HCT116 (cell line): ENCODE data around the gene MFRP. TPM values are rescaled to one million over a fixed set of nuclear protein-coding genes. Genes with fewer than 3 reads are reported as not detected.

Experiments
- ATAC-seq: fragments of 200-7000 bp; cut with Tn5 transposase; 2 replicates; pipeline ENCODE4 v1.9.1; 2020; ENCODE audit warnings: mild to moderate bottlenecking, moderate library complexity
- BruUV-seq: library from RNA; stranded (reverse); fragments of 400-500 nt; replicated peaks from 2 replicates; lab custom pipeline; 2021; lab: Mats Ljungman, UMichigan
- CTCF ChIA-PET: fragments of 300-600 bp; sonication (Branson Sonifier 250); formaldehyde crosslinking; loops from one replicate; lab custom pipeline; 2021; ENCODE audit warnings: antibody characterized with exemption; lab: Charles Lee
- POLR2A ChIA-PET: fragments of 300-600, 350-600 bp; sonication (Branson Sonifier 250); formaldehyde crosslinking; loops from one replicate; lab custom pipeline; 2021; ENCODE audit warnings: antibody characterized with exemption; lab: Charles Lee
- RAD21 ChIA-PET, 2 experiments: fragments of 300-600 bp; sonication (Branson Sonifier 250); formaldehyde crosslinking; loops; one replicate each; lab custom pipeline; 2023; ENCODE audit warnings: low total read pairs in 2 of 2; ENCODE audit not compliant: uncharacterized antibody in 2 of 2, unreplicated experiment in 2 of 2, low non-redundant PET in 1 of 2; lab: Charles Lee
- DNase-seq: peaks from one replicate; pipeline ENCODE4 v3.0.0-alpha.2; 2010; ENCODE audit warnings: low read depth, low spot score
- H2AFZ ChIP-seq: fragments of 200-600 bp; shearing (Covaris generic), sonication (generic); 2 replicates; pipeline ENCODE4 v1.6.1; 2017; ENCODE audit warnings: low read depth, mixed run types, mixed read lengths, antibody characterized with exemption, low read length; ENCODE audit not compliant: poor library complexity, severe bottlenecking
- H3K27ac ChIP-seq: 2 replicates; pipeline ENCODE4 v1.5.1; 2012; ENCODE audit warnings: low read depth, low read length
- H3K27me3 ChIP-seq: fragments of 200-600 bp; sonication (generic); 2 replicates; pipeline ENCODE4 v1.6.1; 2016; ENCODE audit warnings: mixed run types, low read length, mixed read lengths; ENCODE audit not compliant: insufficient read depth
- H3K36me3 ChIP-seq, 2 experiments: fragments of 200-500 bp in 1 of 2; fragments of 200-600 bp in 1 of 2; sonication (Bioruptor generic) in 1 of 2; sonication (generic) in 1 of 2; 2 replicates each; pipeline versions ENCODE4 v1.5.1 to v1.6.1; 2014 to 2016; ENCODE audit warnings: low read length in 2 of 2, inconsistent platforms in 1 of 2, mixed read lengths in 1 of 2, mixed run types in 1 of 2; ENCODE audit not compliant: insufficient read depth in 2 of 2, control insufficient read depth in 1 of 2
- H3K4me1 ChIP-seq, 2 experiments: fragments of 200-600 bp in 1 of 2; sonication (generic) in 1 of 2; 2 replicates each; pipeline versions ENCODE4 v1.5.1 to v1.6.1; 2012 to 2017; ENCODE audit warnings: low read length in 2 of 2, inconsistent platforms in 1 of 2, mild to moderate bottlenecking in 1 of 2, mixed read lengths in 1 of 2, mixed run types in 1 of 2, moderate library complexity in 1 of 2; ENCODE audit not compliant: insufficient read depth in 2 of 2, control insufficient read depth in 1 of 2
- H3K4me2 ChIP-seq: fragments of 200-600 bp; sonication (generic); 2 replicates; pipeline ENCODE4 v1.6.1; 2017; ENCODE audit warnings: mixed run types, low read length, mixed read lengths
- H3K4me3 ChIP-seq, 2 experiments: fragments of 200-600 bp in 1 of 2; sonication (generic) in 1 of 2; replicated peaks in 1 of 2; 2 replicates each; pipeline ENCODE4 v1.5.1; 2011 to 2016; ENCODE audit warnings: low read length in 2 of 2, control low read depth in 1 of 2, low read depth in 1 of 2, mild to moderate bottlenecking in 1 of 2, mixed read lengths in 1 of 2, mixed run types in 1 of 2
- H3K79me2 ChIP-seq: fragments of 200-600 bp; sonication (generic); 2 replicates; pipeline ENCODE4 v1.6.1; 2017; ENCODE audit warnings: mild to moderate bottlenecking, mixed run types, low read length, moderate library complexity, mixed read lengths; ENCODE audit not compliant: insufficient read depth
- H3K9ac ChIP-seq: fragments of 200-600 bp; sonication (generic); 2 replicates; pipeline ENCODE4 v1.6.1; 2016; ENCODE audit warnings: low read length, mixed read lengths
- H3K9me2 ChIP-seq: fragments of 200-600 bp; sonication (generic), shearing (Covaris generic); 2 replicates; pipeline ENCODE4 v1.6.1; 2017; ENCODE audit warnings: mixed run types, mild to moderate bottlenecking, moderate library complexity; ENCODE audit not compliant: insufficient read depth
- H3K9me3 ChIP-seq, 2 experiments: fragments of 200-500 bp in 1 of 2; fragments of 200-600 bp in 1 of 2; sonication (Bioruptor generic) in 1 of 2; sonication (generic) in 1 of 2; 2 replicates each; pipeline ENCODE4 v1.6.1; 2014 to 2017; ENCODE audit warnings: low read length in 2 of 2, mixed read lengths in 2 of 2, inconsistent platforms in 1 of 2, low read depth in 1 of 2, mild to moderate bottlenecking in 1 of 2, mixed run types in 1 of 2, moderate library complexity in 1 of 2; ENCODE audit not compliant: control insufficient read depth in 1 of 2, insufficient read depth in 1 of 2
- H4K20me1 ChIP-seq: fragments of 200-600 bp; sonication (generic), shearing (Covaris generic); 2 replicates; pipeline ENCODE4 v1.6.1; 2017; ENCODE audit warnings: mixed run types, mild to moderate bottlenecking, moderate library complexity; ENCODE audit not compliant: insufficient read depth
- CEBPB ChIP-seq: IDR thresholded peaks from 2 replicates; pipeline ENCODE4 v1.6.1; 2012; ENCODE audit warnings: low read depth
- CTCF ChIP-seq, 3 experiments: fragments of 200-600 bp in 1 of 3; sonication (generic) in 1 of 3; IDR thresholded peaks in 2 of 3; conservative IDR thresholded peaks in 1 of 3; 2 replicates each; pipeline ENCODE4 v1.5.1; 2012 to 2017; ENCODE audit warnings: low read depth in 2 of 3, low read length in 2 of 3, antibody characterized with exemption in 1 of 3, borderline replicate concordance in 1 of 3, control low read depth in 1 of 3, mild to moderate bottlenecking in 1 of 3, mixed read lengths in 1 of 3, mixed run types in 1 of 3, moderate library complexity in 1 of 3; ENCODE audit not compliant: insufficient read depth in 1 of 3
- EZH2 ChIP-seq: fragments of 200-600 bp; sonication (generic); IDR thresholded peaks from 2 replicates; pipeline ENCODE4 v1.6.1; 2017; ENCODE audit warnings: antibody characterized with exemption, mixed run types
- EZH2phosphoT487 ChIP-seq: fragments of 200-600 bp; IDR thresholded peaks from 2 replicates; pipeline ENCODE4 v1.6.1; 2018; ENCODE audit warnings: antibody characterized with exemption, borderline replicate concordance
- FOSL1 ChIP-seq: IDR thresholded peaks from 2 replicates; pipeline ENCODE4 v1.6.1; 2012; ENCODE audit warnings: low read depth
- JUND ChIP-seq: IDR thresholded peaks from 2 replicates; pipeline ENCODE4 v1.6.1; 2012
- MAX ChIP-seq: IDR thresholded peaks from 2 replicates; pipeline ENCODE4 v1.6.1; 2012
- POLR2AphosphoS5 ChIP-seq: IDR thresholded peaks from 2 replicates; pipeline ENCODE4 v1.6.1; 2011; ENCODE audit warnings: mild to moderate bottlenecking, low read depth, low read length, moderate library complexity
- SP1 ChIP-seq: IDR thresholded peaks from 2 replicates; pipeline ENCODE4 v1.6.1; 2012; ENCODE audit warnings: low read depth
- SRF ChIP-seq: IDR thresholded peaks from 2 replicates; pipeline ENCODE4 v1.6.1; 2012; ENCODE audit warnings: low read depth
- TCF7L2 ChIP-seq: IDR thresholded peaks from 2 replicates; pipeline ENCODE4 v1.7.0; 2011; ENCODE audit warnings: borderline replicate concordance, inconsistent platforms; ENCODE audit not compliant: insufficient read depth, insufficient read length; ENCODE audit errors: extremely low read depth
- YY1 ChIP-seq: IDR thresholded peaks from 2 replicates; pipeline ENCODE4 v1.6.1; 2011; ENCODE audit warnings: low read length, low read depth, moderate library complexity, mild to moderate bottlenecking; ENCODE audit not compliant: insufficient replicate concordance; ENCODE audit errors: extremely low read depth
- ZFX ChIP-seq: fragments of 450-650 bp; IDR thresholded peaks from 2 replicates; pipeline ENCODE4 v1.6.1; 2017
- intact Hi-C: fragments of 100-400 bp; cut with micrococcal nuclease; formaldehyde crosslinking; loops from 2 replicates; pipeline ENCODE4 v1.10.0; 2022
- total RNA-seq: library from RNA; stranded (reverse); gene quantifications from one replicate; pipeline ENCODE4 v1.2.1, GENCODE V29; 2021; ENCODE audit not compliant: unreplicated experiment

MFRP gene
- total RNA-seq, 1 experiment from 2014 or later = not detected

- H3K27me3 ChIP-seq = no peaks in the 10 kb centered on the region
- no peak overlapping the region for H2AFZ ChIP-seq
- no peak overlapping the region; the same call in 1 of the 2 replicates for H3K27ac ChIP-seq
- CTCF ChIA-PET = interaction anchor here (0.6 to 7.5 kb wide), 5 partner anchors 12 to 50 kb away, joined by 3 to 54 read pairs (median 3); no protein-coding TSS in a partner anchor
- H3K9me3 ChIP-seq = no peaks in the 10 kb centered on the region
- RAD21 ChIA-PET = no interaction called here
- H3K4me2 ChIP-seq = no peak overlapping the region
- H3K9ac ChIP-seq = no peak overlapping the region
- no peaks in the 10 kb centered on the region for H3K36me3 ChIP-seq
- POLR2A ChIA-PET = no interaction called here
- no peaks in the 10 kb centered on the region for H3K79me2 ChIP-seq
- peaks cover 8 to 33% of the 10 kb centered on the region in 2 experiments; a peak in 2 of 4 replicates for H3K4me1 ChIP-seq
- H3K9me2 ChIP-seq = no peaks in the 10 kb centered on the region
- H3K4me3 ChIP-seq = no peak overlapping the region
- BruUV-seq = no TSS peak
- no peaks in the 10 kb centered on the region for H4K20me1 ChIP-seq
- no peak for DNase-seq
- intact Hi-C loops = no loop called here
- no peak for ATAC-seq
- no peak for TF ChIP-seq EZH2
- no peak for TF ChIP-seq MAX
- TF ChIP-seq TCF7L2 = no peak
- no peak for TF ChIP-seq CEBPB
- no peak for TF ChIP-seq POLR2AphosphoS5
These were observed 29.8 kb upstream of the MFRP start for GRCh38 chr11:119376197-119376847.

- no TSS peak for BruUV-seq
- RAD21 ChIA-PET = no interaction called here
- Histone ChIP-seq H3K27me3 (no peaks in the 10 kb centered on the region), H4K20me1 (no peaks in the 10 kb centered on the region), H3K4me2 (no peak overlapping the region), H3K9ac (no peak overlapping the region), H3K79me2 (no peaks in the 10 kb centered on the region), H3K4me3 (no peak overlapping the region), H3K9me2 (no peaks in the 10 kb centered on the region), H3K9me3 (no peaks in the 10 kb centered on the region), H3K27ac (no peak overlapping the region; the same call in 1 of the 2 replicates), H3K4me1 (peaks cover 10 to 33% of the 10 kb centered on the region in 2 experiments; a peak in 2 of 4 replicates), H3K36me3 (no peaks in the 10 kb centered on the region), H2AFZ (no peak overlapping the region)
- POLR2A ChIA-PET = no interaction called here
- ATAC-seq (no peak), DNase-seq (no peak)
- CTCF ChIA-PET = interaction anchor here (0.6 to 7.5 kb wide), 8 partner anchors 11 to 170 kb away, joined by 3 to 54 read pairs (median 7); partner anchors contain the start of gene CBL
- intact Hi-C loops = no loop called here
- no peak for TF ChIP-seq EZH2phosphoT487
- no peak for TF ChIP-seq FOSL1
- no peak for TF ChIP-seq ZFX
- no peak for TF ChIP-seq SRF
- TF ChIP-seq YY1 = no peak
- no peak for TF ChIP-seq CEBPB
- no peak for TF ChIP-seq TCF7L2
- no peak for TF ChIP-seq SP1
- no peak for TF ChIP-seq JUND
- TF ChIP-seq CTCF (IDR thresholded peaks at IDR 0.05 in 2 of 3, conservative IDR thresholded peaks at IDR 0.05 in 1 of 3; ENCODE audit: borderline replicate concordance in 1 of 3, insufficient read depth in 1 of 3, low read depth in 2 of 3, low read length in 2 of 3) = no peak
These were observed 29.1 kb upstream of the MFRP start for GRCh38 chr11:119375337-119376196.
